ENCODE data around the gene TKTL2.

TKTL2 gene, protein sequence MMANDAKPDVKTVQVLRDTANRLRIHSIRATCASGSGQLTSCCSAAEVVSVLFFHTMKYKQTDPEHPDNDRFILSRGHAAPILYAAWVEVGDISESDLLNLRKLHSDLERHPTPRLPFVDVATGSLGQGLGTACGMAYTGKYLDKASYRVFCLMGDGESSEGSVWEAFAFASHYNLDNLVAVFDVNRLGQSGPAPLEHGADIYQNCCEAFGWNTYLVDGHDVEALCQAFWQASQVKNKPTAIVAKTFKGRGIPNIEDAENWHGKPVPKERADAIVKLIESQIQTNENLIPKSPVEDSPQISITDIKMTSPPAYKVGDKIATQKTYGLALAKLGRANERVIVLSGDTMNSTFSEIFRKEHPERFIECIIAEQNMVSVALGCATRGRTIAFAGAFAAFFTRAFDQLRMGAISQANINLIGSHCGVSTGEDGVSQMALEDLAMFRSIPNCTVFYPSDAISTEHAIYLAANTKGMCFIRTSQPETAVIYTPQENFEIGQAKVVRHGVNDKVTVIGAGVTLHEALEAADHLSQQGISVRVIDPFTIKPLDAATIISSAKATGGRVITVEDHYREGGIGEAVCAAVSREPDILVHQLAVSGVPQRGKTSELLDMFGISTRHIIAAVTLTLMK

DNA sequence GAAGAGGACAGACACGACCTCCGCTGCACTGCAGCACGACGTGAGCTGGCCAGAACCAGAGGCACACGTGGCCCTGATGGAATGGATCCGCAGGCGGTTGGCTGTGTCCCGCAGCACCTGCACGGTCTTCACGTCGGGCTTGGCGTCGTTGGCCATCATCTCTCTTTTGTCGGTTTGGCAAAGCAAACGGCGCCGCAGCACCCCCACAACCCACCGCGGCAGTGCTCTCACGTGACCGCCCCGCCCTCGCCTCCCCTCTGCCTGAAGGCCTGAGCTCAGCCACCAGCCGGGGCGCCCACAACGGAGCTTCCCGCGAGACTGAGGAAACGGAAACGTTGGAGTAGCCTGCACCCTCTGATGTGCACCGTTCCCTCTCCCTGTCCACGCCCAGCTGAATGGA, at the start of gene TKTL2:
TSS of gene TKTL2 (minus strand) at position 179 of the 400 bp plus-strand sequence. CDS start at position 159, 20 bp downstream.
- H3K4me2 ChIP-seq (ENCODE audit: low read length) = no peak within 1 kb of the TSS
- no peaks in the 10 kb centered on the region for H3K9me2 ChIP-seq (replicated peaks; ENCODE audit: control insufficient read depth, low read length)
- H3F3A ChIP-seq (ENCODE audit: control insufficient read depth, insufficient read depth) = no peaks in the 10 kb centered on the region
- H3K4me3 ChIP-seq (ENCODE audit: low read length) = no peak within 1 kb of the TSS
- peaks cover 15% of the 10 kb centered on the region for H3K27me3 ChIP-seq (ENCODE audit: control insufficient read depth, low read length)
- H3K36me3 ChIP-seq (ENCODE audit: control insufficient read depth, low read length) = no peaks in the 10 kb centered on the region
- H4K20me1 ChIP-seq (ENCODE audit: control insufficient read depth, insufficient read depth, low read depth, low read length) = no peaks in the 10 kb centered on the region
- H3K79me2 ChIP-seq (ENCODE audit: control insufficient read depth, low read length) = no peaks in the 10 kb centered on the region
- H3K9me3 ChIP-seq (ENCODE audit: control insufficient read depth, insufficient read depth, low read length) = no peaks in the 10 kb centered on the region
- no peak within 1 kb of the TSS for H3K27ac ChIP-seq (ENCODE audit: low read depth, low read length)
- H3K4me1 ChIP-seq (ENCODE audit: control insufficient read depth, low read length) = no peaks in the 10 kb centered on the region
- TF ChIP-seq, protein P1, sequence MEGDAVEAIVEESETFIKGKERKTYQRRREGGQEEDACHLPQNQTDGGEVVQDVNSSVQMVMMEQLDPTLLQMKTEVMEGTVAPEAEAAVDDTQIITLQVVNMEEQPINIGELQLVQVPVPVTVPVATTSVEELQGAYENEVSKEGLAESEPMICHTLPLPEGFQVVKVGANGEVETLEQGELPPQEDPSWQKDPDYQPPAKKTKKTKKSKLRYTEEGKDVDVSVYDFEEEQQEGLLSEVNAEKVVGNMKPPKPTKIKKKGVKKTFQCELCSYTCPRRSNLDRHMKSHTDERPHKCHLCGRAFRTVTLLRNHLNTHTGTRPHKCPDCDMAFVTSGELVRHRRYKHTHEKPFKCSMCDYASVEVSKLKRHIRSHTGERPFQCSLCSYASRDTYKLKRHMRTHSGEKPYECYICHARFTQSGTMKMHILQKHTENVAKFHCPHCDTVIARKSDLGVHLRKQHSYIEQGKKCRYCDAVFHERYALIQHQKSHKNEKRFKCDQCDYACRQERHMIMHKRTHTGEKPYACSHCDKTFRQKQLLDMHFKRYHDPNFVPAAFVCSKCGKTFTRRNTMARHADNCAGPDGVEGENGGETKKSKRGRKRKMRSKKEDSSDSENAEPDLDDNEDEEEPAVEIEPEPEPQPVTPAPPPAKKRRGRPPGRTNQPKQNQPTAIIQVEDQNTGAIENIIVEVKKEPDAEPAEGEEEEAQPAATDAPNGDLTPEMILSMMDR (IDR thresholded peaks at IDR 0.05; ENCODE audit: low read depth, low read length, poor library complexity, severe bottlenecking) = no peak
- TF ChIP-seq EZH2phosphoT487 (IDR thresholded peaks at IDR 0.05; ENCODE audit: borderline replicate concordance, low read length) = no peak

DNA sequence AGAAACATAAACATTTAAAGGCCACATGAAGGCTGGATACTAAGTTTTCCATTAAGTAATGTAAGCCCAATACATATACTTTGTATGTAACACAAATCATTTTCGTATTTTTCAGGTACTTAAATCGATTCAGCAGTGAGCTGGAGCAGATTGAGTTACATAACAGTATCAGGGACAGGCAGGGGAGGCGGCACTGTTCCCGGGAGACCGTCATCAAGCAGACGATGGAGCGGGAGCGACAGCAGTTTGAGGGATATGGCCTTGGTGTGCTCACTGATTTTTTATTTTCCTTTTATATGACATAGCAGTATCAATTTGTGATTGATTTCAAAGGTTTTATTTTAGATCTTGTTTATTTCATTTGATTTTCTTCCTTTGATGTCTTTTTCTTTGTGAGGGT, 41.6 kb upstream of the TKTL2 start:
- no peaks in the 10 kb centered on the region for H3K4me1 ChIP-seq (ENCODE audit: control insufficient read depth, low read length)

DNA sequence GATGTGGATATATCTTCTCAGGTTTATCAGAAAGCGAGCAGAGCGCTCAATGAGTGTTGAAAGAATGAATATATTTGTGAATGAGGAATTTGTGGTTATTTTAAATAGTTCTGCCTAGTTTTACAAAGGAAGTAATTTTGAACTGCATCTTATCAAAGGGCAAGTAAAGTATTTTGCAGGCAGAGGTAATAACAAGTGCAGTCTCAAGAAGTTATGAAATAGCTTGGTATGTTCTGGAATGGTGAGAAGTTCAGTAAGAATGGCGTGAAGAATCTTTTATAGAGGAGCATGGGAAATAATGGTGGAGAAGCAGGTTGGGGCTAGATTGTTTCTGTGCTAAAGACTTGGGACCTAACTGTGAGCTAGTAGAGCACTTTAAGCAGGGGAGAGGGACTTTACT, 31.8 kb upstream of the TKTL2 start:
- no peak overlapping the region for H3K4me2 ChIP-seq (ENCODE audit: low read length)
- no peaks in the 10 kb centered on the region for H3K9me3 ChIP-seq (ENCODE audit: control insufficient read depth, insufficient read depth, low read length)
- H3K27ac ChIP-seq (ENCODE audit: low read depth, low read length) = no peak overlapping the region
- H4K20me1 ChIP-seq (ENCODE audit: control insufficient read depth, insufficient read depth, low read depth, low read length) = peaks cover 9% of the 10 kb centered on the region; the same call in 1 of the 2 replicates
- H3K4me3 ChIP-seq (ENCODE audit: low read length) = no peak overlapping the region
- H3K9me2 ChIP-seq (replicated peaks; ENCODE audit: control insufficient read depth, low read length) = no peaks in the 10 kb centered on the region
- no peaks in the 10 kb centered on the region for H3F3A ChIP-seq (ENCODE audit: control insufficient read depth, insufficient read depth)
- peaks cover 99% of the 10 kb centered on the region for H3K79me2 ChIP-seq (ENCODE audit: control insufficient read depth, low read length)
- no peaks in the 10 kb centered on the region for H3K27me3 ChIP-seq (ENCODE audit: control insufficient read depth, low read length)
- peaks cover 75% of the 10 kb centered on the region for H3K36me3 ChIP-seq (ENCODE audit: control insufficient read depth, low read length)
- H3K4me1 ChIP-seq (ENCODE audit: control insufficient read depth, low read length) = 0 out of 2 replicates have a peak, but pooled peaks cover 3% of the 10 kb centered on the region
- TF ChIP-seq, protein P1 (IDR thresholded peaks at IDR 0.05; ENCODE audit: low read depth, low read length, poor library complexity, severe bottlenecking) = no peak
- no peak for TF ChIP-seq EZH2phosphoT487 (IDR thresholded peaks at IDR 0.05; ENCODE audit: borderline replicate concordance, low read length)

More for the DNA sequence above, 41.6 kb upstream of the TKTL2 start:
- Histone ChIP-seq H4K20me1 (ENCODE audit: control insufficient read depth, insufficient read depth, low read depth, low read length) (no peaks in the 10 kb centered on the region), H3K4me3 (ENCODE audit: low read length) (no peak overlapping the region), H3K27me3 (ENCODE audit: control insufficient read depth, low read length) (no peaks in the 10 kb centered on the region), H3K9me3 (ENCODE audit: control insufficient read depth, insufficient read depth, low read length) (no peaks in the 10 kb centered on the region), H3K4me2 (ENCODE audit: low read length) (no peak overlapping the region), H3K36me3 (ENCODE audit: control insufficient read depth, low read length) (peaks cover 93% of the 10 kb centered on the region), H3F3A (ENCODE audit: control insufficient read depth, insufficient read depth) (no peaks in the 10 kb centered on the region; the same call in 1 of the 2 replicates), H3K9me2 (replicated peaks; ENCODE audit: control insufficient read depth, low read length) (no peaks in the 10 kb centered on the region), H3K27ac (ENCODE audit: low read depth, low read length) (no peak overlapping the region), H3K79me2 (ENCODE audit: control insufficient read depth, low read length) (peaks cover 15% of the 10 kb centered on the region)
- TF ChIP-seq, protein P1 (IDR thresholded peaks at IDR 0.05; ENCODE audit: low read depth, low read length, poor library complexity, severe bottlenecking) = no peak
- TF ChIP-seq EZH2phosphoT487 (IDR thresholded peaks at IDR 0.05; ENCODE audit: borderline replicate concordance, low read length) = no peak

Measured in DOHH2 (cell line).